CD4-positive, alpha-beta T cell treated with Interleukin-4 for 1 hour (primary cell): Measurements from ENCODE around the gene P2RY1.

Experiments used
- DNase-seq, 2 donors: peaks; one replicate each; pipeline ENCODE4 v3.0.0-alpha.2; 2020 to 2022

Gene P2RY1, protein sequence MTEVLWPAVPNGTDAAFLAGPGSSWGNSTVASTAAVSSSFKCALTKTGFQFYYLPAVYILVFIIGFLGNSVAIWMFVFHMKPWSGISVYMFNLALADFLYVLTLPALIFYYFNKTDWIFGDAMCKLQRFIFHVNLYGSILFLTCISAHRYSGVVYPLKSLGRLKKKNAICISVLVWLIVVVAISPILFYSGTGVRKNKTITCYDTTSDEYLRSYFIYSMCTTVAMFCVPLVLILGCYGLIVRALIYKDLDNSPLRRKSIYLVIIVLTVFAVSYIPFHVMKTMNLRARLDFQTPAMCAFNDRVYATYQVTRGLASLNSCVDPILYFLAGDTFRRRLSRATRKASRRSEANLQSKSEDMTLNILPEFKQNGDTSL

DNA sequence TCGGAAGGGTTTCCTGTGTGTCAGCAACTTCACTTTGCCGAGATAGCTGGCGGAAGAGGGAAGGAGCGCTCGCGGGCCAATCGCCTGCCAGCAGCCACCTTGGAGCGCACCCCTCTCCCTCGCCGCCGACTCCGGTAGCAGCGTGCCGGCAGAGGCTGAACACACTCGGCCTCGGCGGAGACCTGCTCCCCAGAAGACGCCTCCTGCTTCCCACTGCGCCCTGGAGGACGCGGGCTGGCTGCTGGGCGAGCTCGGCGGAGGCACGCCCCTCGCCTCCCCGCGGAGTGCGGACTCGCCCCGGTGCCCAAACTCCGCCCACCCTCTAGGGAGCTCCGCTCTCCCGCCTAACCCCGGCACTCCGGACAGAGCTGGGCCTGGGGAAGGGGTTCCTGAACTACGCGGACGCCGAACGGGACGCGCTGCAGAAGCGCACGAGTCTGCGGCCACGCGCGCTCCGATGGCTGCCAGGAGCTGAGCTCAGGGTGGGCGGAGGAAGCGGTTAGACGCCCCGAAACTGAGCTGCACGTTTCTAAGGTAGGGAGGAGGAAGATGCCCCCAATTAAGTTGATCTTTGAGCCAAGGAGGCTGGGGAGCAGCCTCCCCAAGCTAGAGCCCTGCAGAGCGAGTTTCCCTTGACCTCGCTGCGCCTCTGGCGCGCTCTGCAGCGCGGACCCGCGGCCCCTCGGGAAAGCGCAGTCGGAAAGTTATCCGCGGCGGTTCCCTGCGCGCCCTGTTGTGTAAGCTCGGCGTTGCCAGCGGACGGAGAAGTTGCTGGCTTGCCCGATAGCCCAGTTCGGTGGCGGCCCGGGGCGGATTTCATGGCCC lies at the start of gene P2RY1:
Gene P2RY1, plus strand, starts transcription at position 356 of the 825 bp plus-strand sequence. CDS start 652 bp downstream, outside the sequence.
- DNase-seq: peak; percentile 7 to 43

DNA sequence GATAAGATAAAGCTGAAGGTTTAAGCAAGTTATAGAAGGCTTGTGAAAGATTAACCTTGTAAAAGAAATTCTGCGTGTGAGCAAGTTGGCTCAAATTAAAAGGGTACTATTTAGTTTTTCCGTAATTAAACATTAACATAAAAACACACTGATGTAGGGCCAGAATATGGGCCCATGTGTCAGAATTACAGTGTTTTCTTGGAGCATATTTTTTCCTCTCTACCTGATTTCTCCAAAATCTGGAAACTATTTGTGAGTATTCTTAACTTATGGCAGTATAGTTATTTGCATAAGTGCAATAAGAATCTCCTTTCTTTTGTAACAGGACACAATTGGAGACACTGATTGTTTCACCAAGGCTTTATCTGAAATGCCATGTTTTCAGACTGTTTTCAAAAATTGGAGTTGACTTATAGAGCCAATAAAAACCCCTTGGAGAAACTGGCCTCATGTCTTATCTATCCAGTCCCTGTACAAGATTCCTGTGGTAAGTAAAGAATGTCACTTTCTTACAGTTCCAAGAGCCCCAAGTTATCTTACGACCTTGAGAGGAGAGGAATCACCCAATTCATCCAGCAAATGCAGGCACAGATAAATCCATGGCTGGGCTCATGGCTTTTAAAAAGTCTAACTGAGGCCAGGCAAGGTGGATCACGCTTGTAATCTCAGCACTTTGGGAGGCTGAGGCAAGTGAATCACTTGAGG lies 47.8 kb upstream of the P2RY1 start:
- DNase-seq: no peak

DNA sequence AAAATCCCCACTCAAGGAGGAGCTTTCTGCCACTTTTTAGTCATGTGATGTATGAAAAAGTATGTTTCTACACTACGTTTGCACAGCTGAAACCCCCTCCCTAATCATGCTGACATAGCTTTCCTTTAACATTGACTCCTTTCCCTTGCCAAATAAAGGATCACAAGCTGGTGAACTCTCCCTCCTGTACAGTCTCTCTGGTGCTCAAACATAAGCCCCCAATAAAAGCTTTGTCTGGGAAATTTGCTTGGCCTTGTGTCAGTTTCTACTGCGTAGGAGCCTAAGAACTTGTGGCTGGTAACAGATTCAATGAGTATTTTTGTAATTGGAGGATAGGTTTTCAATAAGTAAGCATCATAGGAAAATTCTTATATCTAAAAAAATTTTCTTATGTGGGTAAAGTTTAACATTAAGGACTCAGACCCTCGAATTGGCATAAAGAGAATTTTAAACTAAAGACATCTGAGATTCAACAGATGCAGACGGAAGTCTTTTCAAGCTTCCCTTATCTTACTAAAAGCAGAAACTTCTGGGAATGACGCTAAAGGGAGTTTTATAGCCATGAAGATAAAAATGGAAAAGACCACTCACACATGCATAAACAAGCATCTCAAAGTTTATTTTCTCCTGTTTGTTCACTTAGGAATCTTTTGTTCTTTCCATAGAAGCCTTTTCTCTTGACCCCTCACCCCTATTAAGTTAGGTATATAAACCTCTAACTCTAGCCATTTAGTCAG lies 44.1 kb upstream of the P2RY1 start:
- DNase-seq: no peak

DNA sequence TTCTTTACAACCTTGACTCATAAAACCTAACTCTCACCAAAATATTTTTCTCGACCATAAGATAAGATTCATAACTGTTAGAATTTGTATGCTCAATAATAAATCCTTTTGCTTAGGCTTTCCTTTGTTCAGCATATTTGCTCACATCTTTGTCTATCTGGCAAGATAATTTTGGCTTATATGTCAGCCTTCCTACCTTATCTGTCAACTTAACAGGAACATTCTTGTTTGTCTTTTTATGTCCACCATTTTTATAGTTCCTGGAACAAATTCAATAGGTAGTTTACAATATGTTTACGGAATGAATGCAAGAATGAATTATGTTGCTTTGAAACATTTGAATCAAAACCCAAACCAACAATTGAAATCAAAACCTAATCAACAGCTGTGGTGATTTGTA lies 41.0 kb upstream of the P2RY1 start:
- no peak for DNase-seq

DNA sequence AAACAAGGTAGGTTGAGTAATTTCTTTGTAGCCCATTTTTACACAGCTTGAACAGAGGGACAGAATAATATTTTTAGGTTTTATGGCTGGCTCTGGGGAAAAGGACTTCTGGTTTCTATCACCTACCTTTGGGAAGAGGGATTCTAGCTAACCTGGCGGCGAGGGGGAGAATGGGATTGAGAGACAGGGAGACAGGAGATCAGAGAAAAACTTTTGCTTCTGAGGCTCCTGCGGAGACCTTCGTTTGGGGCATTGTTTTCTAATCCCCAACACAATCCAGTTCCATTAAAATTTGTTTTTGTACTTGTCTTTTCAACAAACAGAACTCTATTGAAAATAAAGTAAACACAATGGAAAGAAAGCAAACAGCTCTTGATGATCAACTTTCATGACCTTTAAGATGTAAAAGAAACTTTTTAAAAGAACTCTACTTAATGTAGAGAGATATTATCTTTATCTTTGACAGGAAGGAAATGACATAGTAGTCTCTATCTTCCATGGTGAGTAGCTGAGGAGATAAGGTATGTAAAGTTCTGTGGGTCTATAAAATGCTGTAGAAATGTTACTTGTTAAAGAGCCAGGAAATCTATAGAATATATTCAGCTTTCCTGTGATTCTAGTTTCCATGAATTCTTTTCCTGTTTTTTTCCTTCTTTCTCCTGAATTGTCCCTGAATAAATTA lies 37.0 kb upstream of the P2RY1 start:
- DNase-seq: no peak

DNA sequence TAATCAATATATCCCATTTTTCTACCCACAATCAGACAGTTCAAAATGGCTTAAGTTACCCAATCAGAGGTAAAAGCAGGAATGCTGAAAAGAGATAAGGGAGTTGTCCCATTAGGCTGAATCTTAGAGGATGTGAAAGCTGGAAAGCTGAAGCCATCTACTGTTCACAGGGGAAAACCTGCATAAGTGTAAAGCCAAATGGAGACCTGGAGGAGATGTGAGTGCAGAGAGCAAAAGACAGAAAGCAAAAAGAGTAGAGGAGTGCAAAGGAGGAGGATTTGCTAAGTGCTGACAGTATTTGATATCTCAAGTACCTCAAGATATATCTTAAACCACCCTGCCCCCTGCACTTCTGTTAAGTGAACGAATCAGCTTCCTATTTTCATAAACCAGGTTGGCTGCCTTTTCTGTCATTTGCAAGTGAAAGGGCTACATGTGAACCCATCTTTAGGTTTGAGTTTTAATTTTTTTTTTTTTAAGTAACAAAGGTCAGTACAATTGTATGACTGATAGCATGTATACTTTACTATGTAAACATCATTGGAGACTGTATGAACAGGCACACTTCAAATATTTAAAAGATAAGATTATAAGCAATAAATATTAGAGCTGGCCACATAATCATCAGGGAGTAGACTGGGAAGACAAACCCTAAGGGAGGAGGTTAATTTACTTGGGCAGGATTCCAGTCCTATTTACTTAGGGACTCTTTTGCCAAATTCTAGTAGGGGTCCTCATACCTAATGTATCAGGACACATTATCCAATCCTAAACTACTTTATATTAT lies 22.8 kb upstream of the P2RY1 start:
- DNase-seq: no peak

DNA sequence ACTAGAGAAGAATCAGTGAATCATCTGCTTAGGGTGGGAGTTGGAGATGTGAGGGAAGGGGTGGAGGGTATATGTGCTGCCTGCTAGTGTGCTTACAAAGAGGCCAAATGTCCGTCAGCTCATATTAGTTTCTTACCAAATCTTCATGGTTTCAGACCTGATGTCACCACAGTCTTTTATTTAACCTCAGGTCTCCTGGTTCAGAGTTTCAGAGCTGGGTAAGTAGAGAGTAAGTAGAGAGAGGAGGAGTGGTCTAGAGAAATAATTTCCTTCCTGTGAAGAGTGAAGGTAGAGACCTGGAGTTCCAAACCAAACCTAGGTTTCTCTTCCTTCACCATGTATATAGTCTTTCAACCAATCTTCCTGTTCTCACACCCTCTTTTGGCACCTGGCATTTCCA lies 17.5 kb upstream of the P2RY1 start:
- DNase-seq: no peak

DNA sequence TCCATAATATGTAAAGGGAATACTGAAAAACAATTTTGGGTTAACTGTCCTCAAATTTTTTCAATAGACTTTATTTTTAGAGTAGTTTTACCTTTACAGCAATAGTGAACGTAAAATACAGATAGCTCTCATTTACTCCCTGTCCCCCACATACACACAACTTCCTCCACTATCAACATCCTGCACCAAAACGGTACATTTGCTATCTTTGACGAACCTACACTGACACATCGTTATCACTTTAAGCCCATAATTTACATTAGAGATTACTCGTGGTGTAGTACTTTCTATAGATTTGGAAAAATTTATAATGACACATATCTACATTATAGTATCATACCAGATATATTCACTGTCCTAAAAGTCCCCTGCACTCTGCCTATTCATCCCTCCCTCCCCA lies 16.9 kb upstream of the P2RY1 start:
- DNase-seq: no peak

DNA sequence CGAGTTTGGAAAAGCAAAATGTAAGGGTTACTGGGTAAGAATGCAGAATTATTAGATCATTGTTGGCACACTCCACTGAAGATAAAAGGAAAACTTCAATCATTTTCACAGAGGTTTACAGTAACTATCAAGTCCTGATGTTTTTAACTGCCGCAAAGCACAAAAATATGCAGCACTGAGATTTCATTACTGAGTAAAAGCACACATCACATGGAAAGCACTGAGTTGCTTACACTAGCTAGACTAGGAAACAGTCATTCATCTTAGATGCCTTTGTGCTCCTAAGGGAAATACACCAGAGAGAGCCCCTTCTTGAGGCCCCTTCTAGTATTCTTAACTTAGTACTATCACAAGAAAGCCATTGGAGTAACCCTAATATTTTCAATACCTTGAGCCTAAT lies 11.8 kb upstream of the P2RY1 start:
- DNase-seq: no peak

DNA sequence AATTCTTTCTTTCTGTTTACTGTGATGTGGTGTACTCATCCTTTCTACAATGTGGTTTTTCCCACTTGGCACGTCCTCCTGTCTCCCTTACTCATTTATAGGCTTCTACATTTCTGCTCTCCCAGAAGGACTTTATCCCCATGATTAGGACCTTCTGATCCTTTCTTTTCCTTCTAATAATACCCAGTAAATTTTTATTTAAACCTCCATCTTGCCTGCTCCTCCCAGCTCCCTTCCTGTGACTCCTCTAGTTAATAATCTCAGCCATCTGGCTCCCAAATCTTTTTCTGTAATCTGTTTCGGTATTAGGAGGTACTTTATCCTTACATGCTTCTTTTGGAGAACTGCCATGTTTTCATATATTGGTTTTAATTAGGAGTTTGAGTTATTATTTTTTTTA lies 11.2 kb upstream of the P2RY1 start:
- DNase-seq: no peak

DNA sequence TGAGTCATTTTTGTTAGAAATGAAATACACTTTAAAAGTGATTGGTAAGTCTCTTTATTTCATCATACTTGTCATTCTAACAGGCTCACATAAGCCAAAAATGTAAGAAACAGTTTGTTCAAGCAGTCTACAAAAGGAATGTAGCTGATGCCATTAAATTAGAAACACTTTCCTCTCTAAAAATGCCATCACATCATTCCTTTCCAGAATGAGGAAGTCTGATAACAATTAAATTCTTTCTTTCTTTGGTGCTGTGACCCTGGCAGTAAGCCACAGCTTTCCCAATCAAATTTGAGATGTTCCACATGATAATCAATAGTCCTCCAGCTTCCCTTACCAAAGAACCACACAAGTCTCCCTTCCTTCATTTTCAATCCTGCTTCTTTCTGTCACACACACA lies 9.4 kb upstream of the P2RY1 start:
- no peak for DNase-seq

DNA sequence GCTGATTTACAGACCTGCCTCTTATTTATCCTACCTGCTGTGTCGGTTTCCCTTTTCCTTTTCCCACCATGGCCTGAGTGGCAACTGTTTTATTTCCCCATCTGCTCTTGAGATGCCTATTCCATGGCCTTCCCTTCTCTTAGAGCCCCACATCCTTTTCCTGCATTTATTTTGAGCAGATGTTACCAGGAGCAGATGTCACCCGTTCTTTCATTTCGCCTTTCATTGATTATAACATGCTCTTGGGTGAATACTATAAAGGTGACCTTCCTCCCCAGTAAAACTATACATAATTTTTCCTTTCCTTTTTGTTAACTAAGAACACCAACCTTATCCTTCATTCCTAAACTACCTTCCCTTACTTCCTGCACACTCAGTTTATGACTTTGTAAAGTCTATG lies 8.5 kb upstream of the P2RY1 start:
- DNase-seq: no peak

DNA sequence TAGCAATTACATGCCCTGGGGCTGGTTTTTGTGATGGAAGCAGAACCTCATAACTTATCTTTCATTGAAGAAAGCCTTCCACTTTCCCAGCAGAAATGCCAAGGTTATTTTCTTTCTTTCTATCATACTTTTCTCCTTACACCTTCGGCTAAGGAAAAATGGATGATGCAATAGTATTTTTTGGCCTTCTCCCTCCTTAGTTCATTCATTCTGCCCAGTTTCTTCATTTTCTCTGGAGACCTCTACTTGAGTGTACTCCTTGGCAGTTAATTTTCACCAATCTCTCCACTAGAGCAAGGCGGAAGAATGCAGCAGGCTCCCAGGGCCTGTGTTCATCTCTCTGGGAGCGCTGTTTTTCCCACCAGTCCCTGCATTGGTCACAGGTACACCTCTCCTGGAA lies 7.6 kb upstream of the P2RY1 start:
- no peak for DNase-seq

DNA sequence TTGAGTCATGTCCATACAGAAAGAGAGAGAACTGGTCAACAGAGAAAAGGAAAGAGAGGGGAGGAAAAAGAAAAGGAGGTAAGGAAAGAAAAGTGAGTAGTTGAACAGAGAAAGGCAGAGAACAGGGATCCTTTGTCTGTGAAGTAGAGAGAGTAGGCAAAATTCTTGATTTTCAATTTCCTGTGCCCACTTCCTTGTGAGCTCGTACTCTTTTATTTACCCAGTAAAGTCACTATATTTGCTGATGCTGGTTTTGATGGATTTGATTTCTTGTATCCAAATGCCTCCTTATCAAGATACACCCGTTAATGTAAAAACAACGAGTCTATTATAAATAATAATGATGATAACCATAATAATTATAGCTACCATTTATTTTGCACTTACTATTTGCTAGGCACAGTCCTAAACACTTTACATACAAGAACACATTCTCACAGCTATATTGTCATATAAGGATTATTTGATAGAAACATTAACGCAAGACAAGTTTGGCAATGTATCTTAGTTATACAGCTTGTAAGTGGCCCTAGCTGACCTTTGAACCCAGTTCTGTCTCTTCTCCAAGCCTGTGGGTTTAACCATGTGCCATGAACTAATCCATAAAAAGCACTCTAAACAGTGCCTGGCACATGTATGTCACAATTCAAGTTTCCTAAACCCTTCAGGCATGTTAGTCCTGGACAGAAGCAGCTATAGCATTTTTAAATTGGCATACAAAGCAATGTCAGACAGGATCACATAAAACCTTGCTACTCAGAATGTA lies 6.7 kb upstream of the P2RY1 start:
- DNase-seq: no peak

DNA sequence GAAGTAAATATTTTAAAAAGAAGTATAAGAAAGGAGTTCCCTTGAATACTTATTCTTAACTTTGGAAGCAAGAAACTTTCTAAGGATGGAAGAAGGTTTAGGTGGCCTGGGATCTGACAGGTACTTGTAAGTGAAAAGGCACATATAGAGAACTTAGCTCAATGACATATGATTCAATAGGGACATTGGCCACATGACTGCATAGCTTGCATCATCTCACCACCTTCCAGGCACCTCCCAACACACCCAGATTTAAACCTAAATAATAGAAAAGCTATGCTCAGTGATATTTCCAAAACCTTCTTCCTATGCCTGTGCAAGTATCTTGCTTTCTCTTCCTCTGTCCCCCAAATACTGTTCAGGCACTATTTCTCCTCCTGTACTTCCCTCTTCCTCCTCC lies 4.7 kb upstream of the P2RY1 start:
- no peak for DNase-seq

DNA sequence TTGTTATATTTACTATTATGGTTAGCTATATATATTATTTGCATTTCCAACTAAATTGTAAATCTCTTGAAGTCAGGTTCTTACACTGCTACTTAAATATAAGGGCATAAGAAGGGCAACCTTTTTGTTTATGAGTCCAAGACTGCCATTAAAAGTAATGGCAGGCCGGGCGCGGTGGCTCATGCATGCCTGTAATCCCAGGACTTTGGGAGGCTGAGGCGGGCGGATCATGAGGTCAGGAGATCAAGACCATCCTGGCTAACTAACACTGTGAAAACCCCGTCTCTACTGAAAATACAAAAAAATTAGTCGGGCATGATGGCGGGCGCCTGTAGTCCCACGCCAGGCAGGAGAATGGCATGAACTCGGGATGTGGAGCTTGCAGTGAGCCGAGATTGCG lies 2.9 kb upstream of the P2RY1 start:
- DNase-seq: no peak

DNA sequence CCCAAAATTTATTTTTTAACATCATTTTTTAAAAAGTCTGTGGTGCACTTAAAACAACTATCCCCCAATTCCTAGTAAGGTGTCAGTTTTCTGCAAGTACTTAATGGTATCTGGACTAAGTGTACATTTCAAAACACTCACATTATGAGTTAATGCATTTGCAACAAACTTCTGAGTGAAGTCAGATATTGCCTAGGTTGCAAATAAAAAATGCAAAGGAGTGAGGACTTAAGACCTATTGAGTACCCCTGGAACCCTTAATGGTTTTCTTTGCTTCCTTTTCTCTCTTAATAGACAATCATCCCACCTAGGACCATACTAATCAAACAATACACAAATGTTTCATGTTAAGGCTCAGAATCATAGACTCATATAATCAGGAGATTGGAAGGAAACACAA lies 1.8 kb upstream of the P2RY1 start:
- DNase-seq: no peak

DNA sequence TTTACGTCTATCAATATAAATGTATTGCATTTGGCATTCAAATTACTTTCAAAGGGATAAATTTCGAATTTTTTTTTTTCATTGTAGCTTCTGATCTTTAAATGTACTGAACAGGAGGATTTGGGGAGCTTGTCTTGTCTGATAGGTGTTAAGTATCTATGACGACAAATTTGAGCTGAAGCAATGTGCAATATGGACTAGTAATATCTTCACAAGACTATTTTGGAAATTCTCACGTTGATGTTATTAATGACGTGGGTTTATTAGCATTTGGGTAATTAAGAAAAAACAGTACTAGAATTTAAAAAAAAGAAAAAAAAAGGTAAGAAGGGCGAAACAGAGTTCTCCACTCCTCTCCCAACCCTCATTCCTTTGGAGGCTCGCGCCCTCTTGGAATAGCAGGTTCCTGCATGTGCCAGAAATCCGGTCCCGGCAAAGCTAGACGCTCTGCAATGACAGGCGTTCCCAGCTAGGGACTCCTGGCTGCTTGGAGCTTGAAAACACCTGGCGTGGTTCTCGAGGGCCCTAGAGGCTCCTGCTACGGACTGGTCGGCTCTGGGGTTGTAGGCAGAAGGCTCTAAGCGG lies 648 bp upstream of the P2RY1 start:
- no peak for DNase-seq

DNA sequence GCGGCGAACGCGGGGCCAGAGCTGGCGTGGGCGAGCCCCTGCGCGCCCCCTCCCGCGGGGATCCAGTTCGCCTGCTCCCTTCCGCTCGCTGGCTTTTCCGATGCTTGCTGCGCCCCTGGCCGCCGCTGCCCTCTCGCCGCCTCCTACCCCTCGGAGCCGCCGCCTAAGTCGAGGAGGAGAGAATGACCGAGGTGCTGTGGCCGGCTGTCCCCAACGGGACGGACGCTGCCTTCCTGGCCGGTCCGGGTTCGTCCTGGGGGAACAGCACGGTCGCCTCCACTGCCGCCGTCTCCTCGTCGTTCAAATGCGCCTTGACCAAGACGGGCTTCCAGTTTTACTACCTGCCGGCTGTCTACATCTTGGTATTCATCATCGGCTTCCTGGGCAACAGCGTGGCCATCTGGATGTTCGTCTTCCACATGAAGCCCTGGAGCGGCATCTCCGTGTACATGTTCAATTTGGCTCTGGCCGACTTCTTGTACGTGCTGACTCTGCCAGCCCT lies 721 bp downstream of the P2RY1 start:
- no peak for DNase-seq

DNA sequence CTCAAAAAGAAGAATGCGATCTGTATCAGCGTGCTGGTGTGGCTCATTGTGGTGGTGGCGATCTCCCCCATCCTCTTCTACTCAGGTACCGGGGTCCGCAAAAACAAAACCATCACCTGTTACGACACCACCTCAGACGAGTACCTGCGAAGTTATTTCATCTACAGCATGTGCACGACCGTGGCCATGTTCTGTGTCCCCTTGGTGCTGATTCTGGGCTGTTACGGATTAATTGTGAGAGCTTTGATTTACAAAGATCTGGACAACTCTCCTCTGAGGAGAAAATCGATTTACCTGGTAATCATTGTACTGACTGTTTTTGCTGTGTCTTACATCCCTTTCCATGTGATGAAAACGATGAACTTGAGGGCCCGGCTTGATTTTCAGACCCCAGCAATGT lies 1.3 kb downstream of the P2RY1 start:
- DNase-seq: no peak
